Medulla oblongata (tissue), 1 donor: Measurements from ENCODE around the gene HTT-AS.
A peak's percentile ranks its signal among the peaks of the same experiment; 100 is the strongest.
"Not testable (repeated sequence)": the region's sequence is repeated elsewhere in the genome, so short reads cannot be mapped to it uniquely, and the experiment has no call there.

ENCODE experiments used
- DNase-seq: peaks from one replicate; pipeline ENCODE4 v3.0.0-alpha.2; 2015; ENCODE audit errors: extremely low spot score

Gene HTT-AS

DNA sequence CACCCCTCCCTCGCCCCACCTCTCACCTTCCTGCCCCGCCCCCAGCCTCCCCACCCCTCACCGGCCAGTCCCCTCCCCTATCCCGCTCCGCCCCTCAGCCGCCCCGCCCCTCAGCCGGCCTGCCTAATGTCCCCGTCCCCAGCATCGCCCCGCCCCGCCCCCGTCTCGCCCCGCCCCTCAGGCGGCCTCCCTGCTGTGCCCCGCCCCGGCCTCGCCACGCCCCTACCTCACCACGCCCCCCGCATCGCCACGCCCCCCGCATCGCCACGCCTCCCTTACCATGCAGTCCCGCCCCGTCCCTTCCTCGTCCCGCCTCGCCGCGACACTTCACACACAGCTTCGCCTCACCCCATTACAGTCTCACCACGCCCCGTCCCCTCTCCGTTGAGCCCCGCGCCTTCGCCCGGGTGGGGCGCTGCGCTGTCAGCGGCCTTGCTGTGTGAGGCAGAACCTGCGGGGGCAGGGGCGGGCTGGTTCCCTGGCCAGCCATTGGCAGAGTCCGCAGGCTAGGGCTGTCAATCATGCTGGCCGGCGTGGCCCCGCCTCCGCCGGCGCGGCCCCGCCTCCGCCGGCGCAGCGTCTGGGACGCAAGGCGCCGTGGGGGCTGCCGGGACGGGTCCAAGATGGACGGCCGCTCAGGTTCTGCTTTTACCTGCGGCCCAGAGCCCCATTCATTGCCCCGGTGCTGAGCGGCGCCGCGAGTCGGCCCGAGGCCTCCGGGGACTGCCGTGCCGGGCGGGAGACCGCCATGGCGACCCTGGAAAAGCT is at the start of gene HTT-AS, which contains the start of gene HTT:
TSS of gene HTT-AS (minus strand) at position 461 of the 768 bp plus-strand sequence.
TSS of gene HTT (plus strand) at position 604 of the 768 bp plus-strand sequence. CDS start at position 749, 145 bp downstream.
- peak; percentile 97 for DNase-seq

DNA sequence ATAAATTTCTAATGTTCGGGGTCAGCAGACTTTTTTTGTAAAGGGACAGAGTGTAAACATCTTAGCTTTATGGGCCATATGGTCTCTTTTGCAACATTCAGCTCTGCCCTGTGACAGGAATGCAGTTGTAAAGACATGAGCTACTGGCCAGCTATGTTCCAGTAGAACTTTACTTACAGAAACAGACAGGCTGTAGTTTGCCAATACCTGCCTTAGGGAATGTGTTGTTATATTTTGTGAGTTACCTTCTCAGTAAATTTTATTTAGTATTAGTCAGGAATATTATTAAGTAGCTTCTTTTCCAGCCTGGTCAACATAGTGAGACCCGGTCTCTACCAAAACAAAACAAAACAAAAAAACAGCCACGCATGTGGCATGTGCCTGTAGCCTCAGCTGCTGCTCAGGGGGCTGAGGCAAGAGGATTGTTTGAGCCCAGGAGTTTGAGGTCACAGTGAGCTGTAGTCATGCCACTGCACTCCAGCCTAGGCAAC is 48.9 kb upstream of the HTT-AS start:
- DNase-seq: peak; percentile 68

DNA sequence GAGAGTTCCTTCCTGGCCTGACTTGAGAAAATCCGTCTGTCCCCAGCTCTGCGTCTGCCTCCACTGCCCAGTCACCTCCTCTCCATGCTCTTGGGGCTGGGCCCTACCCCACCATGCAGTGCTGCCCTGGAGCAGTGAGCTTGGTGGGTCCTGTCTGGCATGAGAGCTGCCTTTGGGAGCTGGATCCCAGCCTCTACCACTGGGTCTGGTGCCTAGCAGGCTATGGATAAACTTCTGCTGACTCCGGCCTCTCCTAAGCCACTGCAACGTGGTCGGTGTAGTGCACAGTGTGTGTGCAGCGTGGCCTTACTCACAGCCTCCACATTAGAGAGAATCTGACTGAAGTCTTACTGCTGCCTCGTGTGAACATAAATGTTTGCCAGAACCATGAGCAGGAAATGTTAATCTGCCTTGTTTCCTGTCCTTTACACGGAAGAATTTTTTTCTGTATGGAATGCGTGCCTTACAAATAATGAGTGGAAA is 47.8 kb upstream of the HTT-AS start:
- no peak for DNase-seq

- DNase-seq: no peak
Observed at GRCh38 chr4:3121596-3121995, 47.3 kb upstream of the HTT-AS start.

DNA sequence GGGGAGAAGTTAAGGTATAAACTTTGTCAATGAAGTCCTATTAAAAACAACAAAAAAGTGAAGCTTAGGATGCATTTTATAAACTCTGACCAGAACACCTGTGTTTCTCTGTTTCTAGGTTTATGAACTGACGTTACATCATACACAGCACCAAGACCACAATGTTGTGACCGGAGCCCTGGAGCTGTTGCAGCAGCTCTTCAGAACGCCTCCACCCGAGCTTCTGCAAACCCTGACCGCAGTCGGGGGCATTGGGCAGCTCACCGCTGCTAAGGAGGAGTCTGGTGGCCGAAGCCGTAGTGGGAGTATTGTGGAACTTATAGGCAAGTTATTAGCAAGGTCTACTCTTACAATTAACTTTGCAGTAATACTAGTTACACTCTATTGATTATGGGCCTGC is 46.8 kb upstream of the HTT-AS start:
- DNase-seq: no peak

GRCh38 chr4:3119464-3119863 is 45.1 kb upstream of the HTT-AS start:
- DNase-seq: no peak

GRCh38 chr4:3118312-3118711 is 44.0 kb upstream of the HTT-AS start:
- DNase-seq: no peak

- DNase-seq: no peak
Observed at GRCh38 chr4:3116955-3117354, 42.6 kb upstream of the HTT-AS start.

DNA sequence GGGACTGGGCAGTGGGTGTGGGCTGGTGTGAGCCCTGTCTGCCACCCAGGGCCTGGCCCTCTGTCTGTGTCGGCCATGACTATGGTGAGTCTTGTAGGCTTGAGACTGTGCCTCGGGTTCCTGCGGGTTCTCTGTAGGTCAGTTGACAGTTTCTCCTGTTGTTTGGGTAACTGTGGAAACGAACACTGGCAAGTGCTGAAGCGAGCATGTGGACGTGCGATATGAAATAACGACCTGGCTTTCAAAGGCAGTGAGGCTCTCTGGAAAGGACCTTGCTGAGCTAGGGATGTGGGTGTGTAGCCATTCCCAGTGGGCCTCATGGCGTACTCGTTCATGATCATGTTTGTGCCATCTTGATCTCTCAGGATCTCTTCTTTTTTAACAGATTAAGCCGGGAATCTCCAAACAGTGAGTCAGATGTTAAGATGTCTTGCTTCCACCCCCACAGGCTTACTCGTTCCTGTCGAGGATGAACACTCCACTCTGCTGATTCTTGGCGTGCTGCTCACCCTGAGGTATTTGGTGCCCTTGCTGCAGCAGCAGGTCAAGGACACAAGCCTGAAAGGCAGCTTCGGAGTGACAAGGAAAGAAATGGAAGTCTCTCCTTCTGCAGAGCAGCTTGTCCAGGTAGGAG is 41.4 kb upstream of the HTT-AS start:
- DNase-seq: no peak

- DNase-seq: no peak
Observed at GRCh38 chr4:3114377-3114776, 40.0 kb upstream of the HTT-AS start.

DNA sequence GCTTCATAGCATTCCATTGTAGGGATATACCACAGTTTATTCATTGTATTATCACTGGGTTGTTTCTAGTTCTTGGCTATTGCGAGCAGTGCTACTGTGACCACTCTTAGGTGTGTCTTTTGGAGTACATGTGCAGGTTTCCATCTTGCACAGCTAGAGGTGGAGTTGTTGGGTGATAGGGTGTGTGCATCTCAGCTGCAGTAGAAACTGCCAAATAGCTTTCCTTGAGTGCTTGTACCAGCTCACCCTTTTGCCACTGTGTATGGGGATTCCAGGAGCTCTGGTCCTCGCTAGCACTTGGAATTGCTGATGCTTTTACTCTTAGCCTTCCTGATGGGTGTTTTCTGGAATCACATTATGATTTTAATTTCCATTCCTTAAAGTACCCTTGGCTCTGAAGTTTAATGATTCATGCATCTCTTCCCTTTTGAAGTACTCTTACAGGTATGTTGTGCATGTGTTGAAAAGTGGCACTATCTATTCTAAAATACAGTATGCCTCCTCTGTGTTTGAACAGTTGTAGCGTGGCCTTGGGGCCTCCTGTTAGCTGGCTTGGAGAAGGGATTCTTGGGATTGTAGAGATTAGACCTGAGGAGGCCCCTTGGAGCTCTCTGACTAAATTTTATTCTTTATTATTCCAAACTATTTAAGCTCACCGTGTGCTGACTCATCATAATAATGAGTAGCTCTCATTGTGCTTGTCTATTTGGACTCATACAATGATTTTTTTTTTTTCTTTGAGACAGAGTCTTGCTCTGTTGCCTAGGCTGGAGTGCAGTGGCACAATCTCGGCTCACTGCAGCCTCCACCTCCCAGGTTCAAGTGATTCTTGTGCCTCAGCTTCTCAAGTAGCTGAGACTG is 38.5 kb upstream of the HTT-AS start:
- no peak for DNase-seq

- no peak for DNase-seq
Observed at GRCh38 chr4:3112201-3112600, 37.9 kb upstream of the HTT-AS start.

DNA sequence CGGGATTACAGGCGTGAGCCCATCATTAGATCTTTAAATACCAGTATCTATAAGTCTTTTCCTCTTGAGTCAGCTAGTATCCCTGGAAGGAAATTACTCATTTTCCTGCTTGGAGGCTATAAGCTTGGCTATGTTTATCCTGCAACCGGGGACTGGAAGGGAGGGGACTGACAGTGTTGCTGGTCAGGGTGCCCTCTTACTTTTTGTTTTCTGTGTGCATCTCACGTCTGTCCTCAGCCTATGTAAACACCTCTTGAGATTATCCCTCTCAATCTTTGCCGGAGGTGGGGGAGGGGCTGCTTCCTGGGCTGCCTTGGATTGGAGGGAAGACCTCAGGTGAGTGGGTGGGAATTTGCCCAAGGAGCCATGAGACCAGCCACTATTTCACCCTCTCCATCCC is 37.1 kb upstream of the HTT-AS start:
- no peak for DNase-seq

GRCh38 chr4:3108211-3108610 is 33.9 kb upstream of the HTT-AS start:
- DNase-seq: no peak

DNA sequence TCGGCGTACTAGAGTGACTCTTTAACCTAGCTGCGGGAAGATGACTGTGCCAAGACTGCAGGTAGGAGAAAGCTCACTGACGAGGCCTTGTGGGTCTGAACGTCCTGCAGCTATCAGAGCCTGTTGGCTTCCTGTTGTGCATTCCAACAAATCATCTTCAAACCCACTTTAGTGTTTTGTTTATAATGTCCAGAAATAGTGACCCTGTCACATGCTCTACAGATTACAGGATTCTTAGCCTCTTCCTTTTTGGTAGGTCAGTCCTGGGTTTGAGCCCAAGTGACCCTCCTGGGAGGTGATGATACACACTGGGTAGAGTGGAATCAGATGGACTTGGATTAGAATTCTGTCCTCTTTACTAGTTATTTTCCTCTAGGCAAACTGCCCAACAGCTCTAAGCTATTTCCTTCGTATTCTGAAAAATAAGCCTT is 33.4 kb upstream of the HTT-AS start:
- no peak for DNase-seq

GRCh38 chr4:3107271-3107670 is 32.9 kb upstream of the HTT-AS start:
- no peak for DNase-seq

GRCh38 chr4:3106339-3107186 is 32.2 kb upstream of the HTT-AS start:
- DNase-seq: peak; percentile 91

DNA sequence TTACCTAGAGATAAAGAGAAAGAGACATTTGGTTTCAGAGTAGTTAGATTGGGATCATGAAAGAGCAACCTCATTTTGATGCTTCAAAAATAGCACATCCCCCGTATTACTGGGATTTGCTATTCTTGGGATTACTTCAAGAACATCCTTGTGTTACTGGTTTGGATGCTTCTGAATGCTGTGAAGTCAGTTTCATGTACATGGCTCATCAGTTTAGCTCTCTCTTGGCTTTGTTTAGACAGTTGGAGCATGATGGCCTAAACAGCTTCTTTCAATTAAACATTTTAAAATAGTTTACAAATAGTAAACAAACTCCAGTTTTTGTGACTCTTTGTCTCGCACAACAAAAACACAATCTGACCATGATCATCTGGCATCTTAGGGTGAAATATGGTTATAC is 24.0 kb upstream of the HTT-AS start:
- DNase-seq: peak; percentile 46

DNA sequence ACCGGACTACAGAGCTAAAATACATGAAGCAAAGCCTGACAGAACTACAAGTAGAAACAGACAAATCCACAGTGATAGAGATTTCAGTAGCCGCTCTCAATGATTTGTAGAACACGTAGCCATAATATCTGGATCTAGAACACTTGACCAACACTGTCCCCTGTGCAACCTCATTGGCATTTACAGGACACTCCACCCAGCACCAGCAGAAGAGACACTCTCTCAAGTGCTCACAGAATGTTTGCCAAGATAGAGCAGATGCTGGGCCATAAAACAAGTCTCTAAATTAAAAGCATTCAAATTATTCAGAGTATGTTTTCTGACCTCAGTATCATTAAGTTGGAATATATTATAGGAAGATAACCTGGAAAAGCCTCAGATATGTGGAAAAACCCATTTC is 21.9 kb upstream of the HTT-AS start:
- no peak for DNase-seq

GRCh38 chr4:3094701-3095100 is 20.4 kb upstream of the HTT-AS start:
- DNase-seq: not testable (repeated sequence)

GRCh38 chr4:3091464-3091863 is 17.1 kb upstream of the HTT-AS start:
- no peak for DNase-seq
